Lower lobe of right lung (tissue), 2 donors: ENCODE results near the gene TEX14. TPM values are rescaled to one million over a fixed set of nuclear protein-coding genes. Genes with fewer than 3 reads are reported as not detected.

ENCODE experiments used
- ATAC-seq, 2 donors: fragments of 200-7000 bp; cut with Tn5 transposase; one replicate each; pipeline ENCODE4 v1.9.1; 2020 to 2022; ENCODE audit warnings: mild to moderate bottlenecking in 2 of 2, moderate library complexity in 2 of 2
- DNase-seq: peaks from one replicate; pipeline ENCODE4 v3.0.0-alpha.2; 2020
- H3K27ac ChIP-seq: fragments of 200-600 bp; one replicate; pipeline ENCODE4 v1.8.0; 2022
- H3K27me3 ChIP-seq: fragments of 200-600 bp; one replicate; pipeline ENCODE4 v1.8.0; 2022; ENCODE audit warnings: low read depth
- H3K36me3 ChIP-seq: fragments of 200-600 bp; one replicate; pipeline ENCODE4 v1.8.0; 2022; ENCODE audit warnings: mild to moderate bottlenecking
- H3K4me1 ChIP-seq: fragments of 200-600 bp; one replicate; pipeline ENCODE4 v1.8.0; 2022
- H3K4me3 ChIP-seq: fragments of 200-600 bp; one replicate; pipeline ENCODE4 v1.8.0; 2022; ENCODE audit warnings: mild to moderate bottlenecking
- H3K9me3 ChIP-seq: fragments of 200-600 bp; one replicate; pipeline ENCODE4 v1.8.0; 2022
- CTCF ChIP-seq: fragments of 200-600 bp; IDR thresholded peaks from one replicate; pipeline ENCODE4 v1.8.0; 2022; ENCODE audit warnings: antibody characterized with exemption, mild to moderate bottlenecking
- intact Hi-C: fragments of 100-400 bp; cut with DNase I; formaldehyde crosslinking; loops from one replicate; pipeline ENCODE4 v1.11.0; 2022
- total RNA-seq: library from RNA; stranded (reverse); fragmentation: NEBNext Ultra II Directional; extraction: Animal tissue kit (Norgen Biotek cat#: 25700); gene quantifications from one replicate; pipeline ENCODE4 v1.2.1, GENCODE V29; 2021
- donor health status: DM: no; HTN: yes; CAD: no; lungs with severe emphysema.

TEX14 gene
- total RNA-seq, 1 donor from 2014 or later, result 6.8 TPM

DNA sequence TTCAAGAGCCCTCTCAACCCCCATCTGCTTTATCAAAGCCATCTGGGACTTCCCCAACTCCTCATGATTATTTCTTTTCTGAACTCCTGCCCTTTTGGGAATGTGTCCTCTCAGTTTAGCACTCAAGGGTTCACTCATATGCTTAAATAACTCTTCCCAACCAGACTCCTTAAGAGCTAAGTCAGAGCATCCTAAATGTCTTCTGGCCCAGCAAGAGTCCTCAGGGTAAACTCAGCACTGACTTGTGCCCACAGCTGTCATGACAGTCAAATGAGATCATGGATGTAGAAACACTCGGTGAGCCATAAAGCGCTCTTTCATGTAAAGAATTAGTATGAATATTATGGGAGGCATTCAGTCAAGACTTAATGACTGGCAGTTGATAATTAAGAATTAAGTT lies 85.9 kb downstream of the TEX14 start:
- H3K4me3 ChIP-seq, result no peak overlapping the region
- ATAC-seq, result no peak
- intact Hi-C loops, result no loop called here

DNA sequence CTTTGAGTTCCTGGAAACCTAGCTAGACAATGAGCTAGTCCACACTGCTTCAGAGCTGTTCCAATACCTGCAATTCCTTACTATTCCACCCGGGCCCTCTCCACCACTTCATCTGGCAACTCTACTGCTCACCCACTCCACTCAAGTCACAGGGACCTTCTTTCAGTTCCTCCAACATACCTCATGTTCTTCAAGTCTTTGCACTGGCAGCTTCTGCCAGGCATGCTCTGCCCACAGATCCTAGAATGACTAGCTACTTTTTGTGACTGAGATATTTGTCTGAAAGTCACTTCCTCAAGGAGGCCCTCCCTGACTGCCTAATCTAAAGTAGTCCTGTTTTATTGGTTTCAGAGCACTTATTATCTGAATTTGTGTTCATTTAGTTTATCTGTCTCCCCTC lies 86.4 kb downstream of the TEX14 start:
- ATAC-seq (no peak), DNase-seq (no peak)
- no peak overlapping the region for H3K27ac ChIP-seq
- intact Hi-C loops, result no loop called here
- TF ChIP-seq CTCF, result no peak
- no peaks in the 10 kb centered on the region for H3K9me3 ChIP-seq
- H3K4me3 ChIP-seq, result no peak overlapping the region
- H3K27me3 ChIP-seq, result no peaks in the 10 kb centered on the region
- H3K4me1 ChIP-seq, result no peaks in the 10 kb centered on the region
- H3K36me3 ChIP-seq, result no peaks in the 10 kb centered on the region

More for the DNA sequence above, 85.9 kb downstream of the TEX14 start:
- H3K27ac ChIP-seq, result no peak overlapping the region
- H3K4me1 ChIP-seq, result no peaks in the 10 kb centered on the region
- H3K9me3 ChIP-seq, result no peaks in the 10 kb centered on the region
- no peak for TF ChIP-seq CTCF
- H3K27me3 ChIP-seq, result no peaks in the 10 kb centered on the region
- no peak for DNase-seq
- H3K36me3 ChIP-seq, result no peaks in the 10 kb centered on the region

DNA sequence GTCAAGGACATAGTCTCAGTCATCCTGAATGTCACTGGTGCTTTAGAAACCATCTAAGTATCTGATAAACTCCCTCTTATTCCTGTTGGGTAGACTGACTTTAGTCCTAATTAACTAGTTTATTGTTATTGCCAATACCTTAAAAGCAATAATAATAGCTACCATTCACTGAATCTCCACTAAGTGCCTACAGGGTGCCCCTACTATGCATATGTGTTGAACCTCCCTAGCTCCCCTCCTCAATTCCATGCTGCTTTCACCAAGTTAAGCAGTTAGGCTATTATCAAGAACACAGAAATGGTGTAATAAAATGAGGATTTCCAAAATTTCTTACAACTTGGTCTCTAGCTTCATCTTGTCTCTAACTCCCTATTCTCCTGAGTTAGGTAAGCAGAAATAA lies 89.9 kb downstream of the TEX14 start:
- Histone ChIP-seq H3K4me1 (no peaks in the 10 kb centered on the region), H3K27ac (no peak overlapping the region), H3K36me3 (no peaks in the 10 kb centered on the region), H3K4me3 (no peak overlapping the region), H3K9me3 (no peaks in the 10 kb centered on the region), H3K27me3 (no peaks in the 10 kb centered on the region)
- intact Hi-C loops, result no loop called here
- no peak for DNase-seq
- ATAC-seq, result no peak
- TF ChIP-seq CTCF, result no peak

DNA sequence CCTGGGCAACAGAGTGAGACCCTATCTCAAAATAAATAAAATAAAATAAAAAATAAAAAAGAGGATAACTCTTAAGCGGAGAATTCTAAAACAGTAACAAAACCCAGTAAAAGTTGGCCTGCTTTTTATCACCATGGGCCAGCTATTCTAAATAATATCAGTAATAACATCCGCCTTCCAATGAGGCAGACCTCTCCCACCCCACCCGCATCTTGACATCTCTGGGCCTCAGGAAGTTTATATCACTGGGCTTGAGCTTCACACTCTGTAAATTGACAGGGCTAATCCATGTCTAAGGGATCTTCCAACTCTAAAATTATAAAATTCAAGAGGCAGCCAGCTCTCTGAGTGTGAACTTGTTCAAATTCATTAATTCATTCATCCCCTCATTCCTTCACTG lies 94.5 kb downstream of the TEX14 start:
- no peaks in the 10 kb centered on the region for H3K36me3 ChIP-seq
- H3K27ac ChIP-seq, result no peak overlapping the region
- H3K4me3 ChIP-seq, result no peak overlapping the region
- no peaks in the 10 kb centered on the region for H3K27me3 ChIP-seq
- TF ChIP-seq CTCF, result no peak
- intact Hi-C loops, result no loop called here
- ATAC-seq (no peak), DNase-seq (no peak)
- no peaks in the 10 kb centered on the region for H3K9me3 ChIP-seq
- H3K4me1 ChIP-seq, result no peaks in the 10 kb centered on the region

DNA sequence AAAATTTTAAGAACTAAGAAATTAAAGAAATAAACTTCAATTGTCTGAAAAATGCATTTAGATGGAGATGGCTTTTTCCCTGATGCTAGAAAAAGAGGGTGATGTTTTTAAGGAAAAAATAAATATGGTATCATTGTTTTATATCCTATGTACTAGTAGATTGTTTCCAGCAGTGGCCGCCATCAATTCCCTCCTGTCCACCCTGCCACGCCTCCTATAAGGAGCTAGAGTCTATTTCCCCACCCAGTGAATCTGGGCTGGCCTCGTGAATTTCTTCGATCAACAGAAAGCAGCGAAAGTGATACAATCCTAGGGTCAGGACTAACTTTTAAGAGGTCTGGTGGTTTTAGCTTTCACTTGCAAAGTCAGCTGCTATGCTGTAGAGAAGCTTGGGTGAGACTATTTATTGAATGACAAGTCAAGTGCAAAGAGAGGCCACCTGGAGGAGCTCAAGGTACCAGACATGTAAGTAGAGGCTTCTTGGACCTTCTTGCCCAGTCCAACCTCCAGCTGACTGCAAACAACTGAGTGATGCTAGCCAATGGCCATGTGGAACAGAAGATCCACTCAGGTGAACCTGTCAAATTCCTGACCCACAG lies 96.6 kb downstream of the TEX14 start:
- no peak overlapping the region for H3K4me3 ChIP-seq
- intact Hi-C loops, result no loop called here
- H3K27ac ChIP-seq, result no peak overlapping the region
- H3K4me1 ChIP-seq, result no peaks in the 10 kb centered on the region
- DNase-seq, result no peak
- TF ChIP-seq CTCF, result no peak
- H3K9me3 ChIP-seq, result no peaks in the 10 kb centered on the region
- no peak for ATAC-seq
- no peaks in the 10 kb centered on the region for H3K27me3 ChIP-seq
- H3K36me3 ChIP-seq, result no peaks in the 10 kb centered on the region

DNA sequence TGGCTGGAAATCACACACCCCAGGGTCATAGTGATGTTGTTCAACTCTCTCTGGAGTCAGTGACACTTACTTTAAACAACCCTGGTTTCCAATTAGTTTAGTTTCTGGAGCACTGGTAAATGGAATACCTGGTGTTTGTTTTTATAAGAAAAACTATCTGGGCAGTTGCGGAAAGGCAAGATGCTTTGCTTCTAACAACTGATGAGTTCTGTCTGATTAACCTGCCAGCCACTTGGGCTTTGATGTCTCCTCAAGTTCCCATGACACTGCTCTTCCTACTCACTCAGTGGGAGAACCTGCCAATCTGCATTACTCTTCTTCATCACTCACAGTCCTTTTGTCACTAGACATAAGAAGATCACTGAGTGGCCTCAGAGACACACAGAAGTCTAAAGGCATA lies 98.7 kb downstream of the TEX14 start:
- H3K9me3 ChIP-seq, result no peaks in the 10 kb centered on the region
- intact Hi-C loops, result no loop called here
- no peak for TF ChIP-seq CTCF

More for the DNA sequence above, 98.7 kb downstream of the TEX14 start:
- Histone ChIP-seq H3K4me3 (no peak overlapping the region), H3K27ac (no peak overlapping the region), H3K36me3 (no peaks in the 10 kb centered on the region), H3K4me1 (no peaks in the 10 kb centered on the region), H3K27me3 (no peaks in the 10 kb centered on the region)
- no peak for ATAC-seq
- no peak for DNase-seq
